Sigmoid colon (tissue), 7 donors: ENCODE measurements around the gene B3GAT1. TPM values are rescaled to one million over a fixed set of nuclear protein-coding genes. Genes with fewer than 3 reads are reported as not detected.

ENCODE experiments used
- DNase-seq: peaks from one replicate; pipeline ENCODE4 v3.0.0-alpha.2; 2019
- H3K27ac ChIP-seq, 4 donors: fragments of 200-600 bp; sonication (generic); one replicate each; pipeline ENCODE4 v1.5.1; 2016 to 2019; ENCODE audit warnings: mild to moderate bottlenecking in 1 of 4
- H3K27me3 ChIP-seq, 3 donors: fragments of 200-600 bp; sonication (generic); one replicate each; pipeline ENCODE4 v1.5.1; 2019; ENCODE audit warnings: mild to moderate bottlenecking in 1 of 3
- H3K36me3 ChIP-seq, 4 donors: fragments of 200-600 bp; sonication (generic); one replicate each; pipeline ENCODE4 v1.5.1; 2016 to 2019
- H3K4me1 ChIP-seq, 4 donors: fragments of 200-600 bp; sonication (generic); one replicate each; pipeline ENCODE4 v1.5.1; 2017 to 2019
- H3K4me3 ChIP-seq, 4 donors: fragments of 200-600 bp; sonication (generic); one replicate each; pipeline ENCODE4 v1.5.1; 2017 to 2019; ENCODE audit warnings: mild to moderate bottlenecking in 2 of 4, moderate library complexity in 1 of 4
- H3K9me3 ChIP-seq, 4 donors: fragments of 200-600 bp in 3 of 4; sonication (generic) in 3 of 4; one replicate each; pipeline versions ENCODE4 v1.5.1 to v1.6.1; 2013 to 2019
- CTCF ChIP-seq, 4 experiments: fragments of 450-650 bp in 3 of 4; fragments of 200-600 bp in 1 of 4; IDR thresholded peaks; one replicate each; pipeline ENCODE4 v1.5.1; 2016 to 2019; ENCODE audit warnings: antibody characterized with exemption in 4 of 4, mild to moderate bottlenecking in 3 of 4, moderate library complexity in 2 of 4
- EP300 ChIP-seq, 4 donors: sonication (generic); formaldehyde crosslinking; IDR thresholded peaks; one replicate each; pipeline ENCODE4 v1.6.1; 2017; ENCODE audit warnings: antibody characterized with exemption in 4 of 4
- POLR2A ChIP-seq, 2 donors: fragments of 450-650 bp; IDR thresholded peaks; one replicate each; pipeline ENCODE4 v1.6.1; 2016; ENCODE audit warnings: antibody characterized with exemption in 2 of 2, mild to moderate bottlenecking in 2 of 2, moderate library complexity in 2 of 2
- POLR2AphosphoS5 ChIP-seq, 4 donors: sonication (generic); formaldehyde crosslinking; IDR thresholded peaks; one replicate each; pipeline ENCODE4 v1.6.1; 2017; ENCODE audit warnings: antibody characterized with exemption in 4 of 4
- WGBS, 2 donors: extraction: QIAGEN DNeasy Blood & Tissue Kit; methylation state at CpG; one replicate each; pipeline ENCODE4 v1.1.7; 2013; 5-methylcytosine and 5-hydroxymethylcytosine counted together
- intact Hi-C: fragments of 100-400 bp; cut with DNase I; formaldehyde crosslinking; loops from one replicate; pipeline ENCODE4 v1.15.1; 2023
- polyA plus RNA-seq, 3 donors: library from polyadenylated mRNA; stranded (reverse); fragments of 200-250 nt; gene quantifications; one replicate each; pipeline ENCODE4 v1.2.3, GENCODE V29; 2013
- total RNA-seq, 4 donors: library from RNA; depleted of rRNA; stranded (reverse); fragments of >200 nt; gene quantifications; one replicate each; pipeline ENCODE4 v1.1.0, GENCODE V29; 2016
- donor health status: healthy with polysubstance abuse.
- donor health status: Bipolar disorder and iron deficiency.
- donor health status: healthy.

B3GAT1 gene
- total and polyA plus RNA-seq, 7 donors: 0.16 to 0.63 (median 0.27) TPM; not detected in 3

GRCh38 chr11:134382830-134383229 is 29.2 kb downstream of the B3GAT1 start:
- H3K9me3 ChIP-seq: no peaks in the 10 kb centered on the region
- no peak for DNase-seq
- H3K27me3 ChIP-seq: peaks cover 0 to 19% (median 0%) of the 10 kb centered on the region in 3 donors
- no peaks in the 10 kb centered on the region for H3K4me1 ChIP-seq
- TF ChIP-seq POLR2AphosphoS5 (IDR thresholded peaks at IDR 0.05) (no peak), POLR2A (IDR thresholded peaks at IDR 0.05) (no peak), EP300 (IDR thresholded peaks at IDR 0.05) (no peak), CTCF (IDR thresholded peaks at IDR 0.05) (no peak)
- intact Hi-C loops: no loop called here
- no peak overlapping the region for H3K27ac ChIP-seq
- WGBS, 2 donors: 95 to 96% methylated on average over 24 of the region's 24 CpGs
- H3K4me3 ChIP-seq: no peak overlapping the region
- H3K36me3 ChIP-seq: no peaks in the 10 kb centered on the region

GRCh38 chr11:134382257-134382656 is 29.8 kb downstream of the B3GAT1 start:
- no peaks in the 10 kb centered on the region for H3K4me1 ChIP-seq
- no peak overlapping the region for H3K27ac ChIP-seq
- 82 to 91% methylated on average over 8 of the region's 8 CpGs for WGBS, 2 donors
- no peaks in the 10 kb centered on the region for H3K36me3 ChIP-seq
- H3K27me3 ChIP-seq: peaks cover 0 to 14% (median 0%) of the 10 kb centered on the region in 3 donors
- no peak overlapping the region for H3K4me3 ChIP-seq
- DNase-seq: no peak
- no peaks in the 10 kb centered on the region for H3K9me3 ChIP-seq
- intact Hi-C loops: no loop called here
- no peak for TF ChIP-seq POLR2AphosphoS5 (IDR thresholded peaks at IDR 0.05)
- no peak for TF ChIP-seq EP300 (IDR thresholded peaks at IDR 0.05)
- no peak for TF ChIP-seq CTCF (IDR thresholded peaks at IDR 0.05)
- TF ChIP-seq POLR2A (IDR thresholded peaks at IDR 0.05): no peak

GRCh38 chr11:134380785-134381184 is 31.3 kb downstream of the B3GAT1 start:
- DNase-seq: no peak
- WGBS, 2 donors: 33 to 70% methylated on average over 4 of the region's 4 CpGs
- Histone ChIP-seq H3K27ac (no peak overlapping the region), H3K27me3 (no peaks in the 10 kb centered on the region), H3K9me3 (no peaks in the 10 kb centered on the region), H3K4me1 (no peaks in the 10 kb centered on the region), H3K4me3 (no peak overlapping the region), H3K36me3 (no peaks in the 10 kb centered on the region)
- TF ChIP-seq EP300 (IDR thresholded peaks at IDR 0.05) (no peak), POLR2AphosphoS5 (IDR thresholded peaks at IDR 0.05) (no peak), POLR2A (IDR thresholded peaks at IDR 0.05) (no peak), CTCF (IDR thresholded peaks at IDR 0.05) (no peak)
- intact Hi-C loops: no loop called here

GRCh38 chr11:134380229-134380628 is 31.8 kb downstream of the B3GAT1 start:
- H3K27me3 ChIP-seq: no peaks in the 10 kb centered on the region
- WGBS, 2 donors: 80 to 88% methylated on average over 12 of the region's 12 CpGs
- intact Hi-C loops: no loop called here
- no peaks in the 10 kb centered on the region for H3K9me3 ChIP-seq
- no peak for DNase-seq
- TF ChIP-seq POLR2AphosphoS5 (IDR thresholded peaks at IDR 0.05) (peak in 1 of 4 donors; percentile 3), CTCF (IDR thresholded peaks at IDR 0.05) (no peak)
- H3K4me3 ChIP-seq: no peak overlapping the region
- H3K36me3 ChIP-seq: peaks cover 0 to under 1% (median 0%) of the 10 kb centered on the region in 4 donors
- no peak overlapping the region for H3K27ac ChIP-seq
- no peaks in the 10 kb centered on the region for H3K4me1 ChIP-seq

- peaks cover 0 to 8% (median 0%) of the 10 kb centered on the region in 4 donors for H3K36me3 ChIP-seq
- 86 to 90% methylated on average over 2 of the region's 2 CpGs for WGBS, 2 donors
Observed at GRCh38 chr11:134379241-134379640, 32.8 kb downstream of the B3GAT1 start.

More at GRCh38 chr11:134379241-134379640, 32.8 kb downstream of the B3GAT1 start:
- intact Hi-C loops: no loop called here
- DNase-seq: no peak
- H3K4me1 ChIP-seq: no peaks in the 10 kb centered on the region
- H3K27me3 ChIP-seq: no peaks in the 10 kb centered on the region
- H3K9me3 ChIP-seq: no peaks in the 10 kb centered on the region
- no peak for TF ChIP-seq CTCF (IDR thresholded peaks at IDR 0.05)
- TF ChIP-seq POLR2AphosphoS5 (IDR thresholded peaks at IDR 0.05): no peak
- no peak for TF ChIP-seq POLR2A (IDR thresholded peaks at IDR 0.05)
- no peak for TF ChIP-seq EP300 (IDR thresholded peaks at IDR 0.05)
- H3K27ac ChIP-seq: no peak overlapping the region
- H3K4me3 ChIP-seq: no peak overlapping the region
